Astrocyte (in vitro differentiated cells and primary cell): Measurements from ENCODE around the gene SLC17A3. TPM values are rescaled to one million over a fixed set of nuclear protein-coding genes. Genes with fewer than 3 reads are reported as not detected.

ENCODE experiments used
- DNase-seq: peaks from one replicate; pipeline ENCODE4 v3.0.0-alpha.2; 2010; ENCODE audit warnings: low read depth
- FAIRE-seq: peaks from 2 replicates; lab custom pipeline; 2011; peaks lifted over from hg19 to GRCh38; lab: Jason Lieb, UNC
- H2AFZ ChIP-seq: 2 replicates; pipeline ENCODE4 v1.6.0; 2012; ENCODE audit warnings: low read depth, low read length, inconsistent platforms
- H3K27ac ChIP-seq: 2 replicates; pipeline ENCODE4 v1.5.1; 2011; ENCODE audit warnings: low read depth, low read length, inconsistent platforms
- H3K27me3 ChIP-seq: 2 replicates; pipeline ENCODE4 v1.6.0; 2011; ENCODE audit warnings: low read length, inconsistent platforms; ENCODE audit not compliant: insufficient read depth
- H3K36me3 ChIP-seq: 2 replicates; pipeline ENCODE4 v1.5.1; 2011; ENCODE audit warnings: low read length, inconsistent platforms; ENCODE audit not compliant: insufficient read depth
- H3K4me1 ChIP-seq: 2 replicates; pipeline ENCODE4 v1.5.1; 2011; ENCODE audit warnings: low read length, inconsistent platforms; ENCODE audit not compliant: insufficient read depth
- H3K4me2 ChIP-seq: 2 replicates; pipeline ENCODE4 v1.6.0; 2012; ENCODE audit warnings: low read length, inconsistent platforms
- H3K4me3 ChIP-seq: 2 replicates; pipeline ENCODE4 v1.5.1; 2011; ENCODE audit warnings: low read depth, mild to moderate bottlenecking, low read length, inconsistent platforms; ENCODE audit not compliant: insufficient read depth
- H3K79me2 ChIP-seq: 2 replicates; pipeline ENCODE4 v1.6.0; 2012; ENCODE audit warnings: mild to moderate bottlenecking, low read length, inconsistent platforms; ENCODE audit not compliant: insufficient read depth
- H3K9ac ChIP-seq: 2 replicates; pipeline ENCODE4 v1.6.0; 2012; ENCODE audit warnings: mild to moderate bottlenecking, low read length, inconsistent platforms
- H3K9me3 ChIP-seq: 2 replicates; pipeline ENCODE4 v1.5.1; 2012; ENCODE audit warnings: low read depth, mild to moderate bottlenecking, low read length, inconsistent platforms; ENCODE audit not compliant: insufficient read depth
- H4K20me1 ChIP-seq: 2 replicates; pipeline ENCODE4 v1.6.0; 2012; ENCODE audit warnings: low read length, inconsistent platforms; ENCODE audit not compliant: insufficient read depth
- H3K27ac Mint-ChIP-seq: one replicate; pipeline ENCODE4 v1.8.0; 2021; ENCODE audit warnings: mild to moderate bottlenecking, mixed read lengths; ENCODE audit not compliant: unreplicated experiment
- H3K27me3 Mint-ChIP-seq: one replicate; pipeline ENCODE4 v1.8.0; 2021; ENCODE audit warnings: low read depth, mixed read lengths; ENCODE audit not compliant: unreplicated experiment
- H3K36me3 Mint-ChIP-seq: one replicate; pipeline ENCODE4 v1.8.0; 2021; ENCODE audit warnings: low read depth, mixed read lengths; ENCODE audit not compliant: unreplicated experiment
- H3K4me1 Mint-ChIP-seq: one replicate; pipeline ENCODE4 v1.8.0; 2021; ENCODE audit warnings: low read depth, mixed read lengths; ENCODE audit not compliant: unreplicated experiment
- H3K4me3 Mint-ChIP-seq: one replicate; pipeline ENCODE4 v1.8.0; 2021; ENCODE audit warnings: mild to moderate bottlenecking, moderate library complexity, mixed read lengths; ENCODE audit not compliant: unreplicated experiment
- H3K9me3 Mint-ChIP-seq: one replicate; pipeline ENCODE4 v1.8.0; 2021; ENCODE audit warnings: mild to moderate bottlenecking, mixed read lengths; ENCODE audit not compliant: unreplicated experiment
- EZH2 ChIP-seq: IDR thresholded peaks from 2 replicates; pipeline ENCODE4 v1.6.1; 2012; ENCODE audit warnings: mild to moderate bottlenecking, low read length, inconsistent platforms; ENCODE audit not compliant: insufficient read depth
- total RNA-seq: library from RNA; stranded (reverse); gene quantifications from 2 replicates; pipeline ENCODE4 v1.2.1, GENCODE V29; 2021
- TF ChIP-seq, protein P1 (sequence below): IDR thresholded peaks from 2 replicates; pipeline ENCODE4 v1.5.1; 2011; ENCODE audit warnings: low read depth, mild to moderate bottlenecking, inconsistent platforms, low read length, moderate library complexity; ENCODE audit not compliant: insufficient read depth

Gene SLC17A3
- total RNA-seq, 1 donor from 2014 or later = not detected

DNA sequence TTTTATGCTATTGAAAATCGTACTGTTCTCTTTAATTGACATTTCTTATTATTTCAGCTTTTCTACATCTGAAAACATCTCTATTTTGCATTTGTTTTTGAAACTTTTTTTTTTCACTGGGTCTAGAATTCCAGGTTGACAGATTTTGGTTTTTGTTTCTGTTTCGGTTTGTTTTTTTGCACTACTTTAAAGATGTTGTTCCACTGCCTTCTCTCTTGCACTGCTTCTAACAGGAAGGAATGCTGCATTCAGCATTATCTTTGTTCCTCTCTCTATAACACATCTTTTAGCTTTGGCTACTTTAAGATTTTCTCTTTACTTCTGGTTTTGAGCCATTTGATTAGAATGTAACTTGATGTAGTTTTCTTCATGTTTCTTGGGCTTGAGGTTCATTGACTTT is 22.1 kb downstream of the SLC17A3 start:
- Histone ChIP-seq H3K4me1 (no peaks in the 10 kb centered on the region), H3K9me3 (no peaks in the 10 kb centered on the region), H3K9ac (no peak overlapping the region), H4K20me1 (no peaks in the 10 kb centered on the region), H3K36me3 (no peaks in the 10 kb centered on the region), H3K27ac (no peak overlapping the region), H3K4me2 (no peak overlapping the region), H3K79me2 (no peaks in the 10 kb centered on the region), H2AFZ (no peak overlapping the region), H3K4me3 (no peak overlapping the region), H3K27me3 (no peaks in the 10 kb centered on the region)
- Mint-ChIP-seq H3K9me3 (no peaks in the 10 kb centered on the region), H3K36me3 (no peaks in the 10 kb centered on the region), H3K27me3 (peaks cover 2% of the 10 kb centered on the region), H3K4me1 (no peaks in the 10 kb centered on the region), H3K27ac (no peak overlapping the region), H3K4me3 (no peak overlapping the region)
- FAIRE-seq (no peak), DNase-seq (no peak)
- TF ChIP-seq, protein P1, sequence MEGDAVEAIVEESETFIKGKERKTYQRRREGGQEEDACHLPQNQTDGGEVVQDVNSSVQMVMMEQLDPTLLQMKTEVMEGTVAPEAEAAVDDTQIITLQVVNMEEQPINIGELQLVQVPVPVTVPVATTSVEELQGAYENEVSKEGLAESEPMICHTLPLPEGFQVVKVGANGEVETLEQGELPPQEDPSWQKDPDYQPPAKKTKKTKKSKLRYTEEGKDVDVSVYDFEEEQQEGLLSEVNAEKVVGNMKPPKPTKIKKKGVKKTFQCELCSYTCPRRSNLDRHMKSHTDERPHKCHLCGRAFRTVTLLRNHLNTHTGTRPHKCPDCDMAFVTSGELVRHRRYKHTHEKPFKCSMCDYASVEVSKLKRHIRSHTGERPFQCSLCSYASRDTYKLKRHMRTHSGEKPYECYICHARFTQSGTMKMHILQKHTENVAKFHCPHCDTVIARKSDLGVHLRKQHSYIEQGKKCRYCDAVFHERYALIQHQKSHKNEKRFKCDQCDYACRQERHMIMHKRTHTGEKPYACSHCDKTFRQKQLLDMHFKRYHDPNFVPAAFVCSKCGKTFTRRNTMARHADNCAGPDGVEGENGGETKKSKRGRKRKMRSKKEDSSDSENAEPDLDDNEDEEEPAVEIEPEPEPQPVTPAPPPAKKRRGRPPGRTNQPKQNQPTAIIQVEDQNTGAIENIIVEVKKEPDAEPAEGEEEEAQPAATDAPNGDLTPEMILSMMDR = no peak
- no peak for TF ChIP-seq EZH2

DNA sequence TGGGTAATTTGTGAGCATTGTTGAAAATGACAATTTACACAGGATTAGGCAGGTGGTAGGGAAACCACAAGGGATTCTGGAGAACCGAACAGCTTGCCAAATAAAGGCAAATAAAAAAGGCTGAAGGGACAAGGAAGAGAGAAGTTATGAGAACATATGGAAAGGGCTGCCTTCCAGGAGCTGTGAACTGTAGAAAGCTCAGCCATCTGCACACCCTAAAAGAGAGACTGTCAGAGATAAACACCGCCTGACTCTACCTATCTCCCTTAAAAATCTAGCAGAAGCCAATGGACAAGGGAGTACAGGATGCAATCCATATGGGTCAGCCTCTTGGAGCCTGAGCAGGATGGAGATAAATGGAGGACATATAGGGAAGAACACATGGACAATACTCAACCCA is 29.5 kb downstream of the SLC17A3 start:
- Histone ChIP-seq H3K4me3 (no peak overlapping the region), H2AFZ (no peak overlapping the region), H3K9me3 (no peaks in the 10 kb centered on the region), H3K36me3 (no peaks in the 10 kb centered on the region), H3K4me1 (no peaks in the 10 kb centered on the region), H3K27ac (no peak overlapping the region), H3K27me3 (no peaks in the 10 kb centered on the region), H3K4me2 (no peak overlapping the region), H3K9ac (no peak overlapping the region), H4K20me1 (no peaks in the 10 kb centered on the region), H3K79me2 (no peaks in the 10 kb centered on the region)
- no peaks in the 10 kb centered on the region for H3K36me3 Mint-ChIP-seq
- no peaks in the 10 kb centered on the region for H3K27me3 Mint-ChIP-seq
- FAIRE-seq (no peak), DNase-seq (no peak)
- no peak overlapping the region for H3K4me3 Mint-ChIP-seq
- TF ChIP-seq EZH2 = no peak
- TF ChIP-seq, protein P1 = no peak
- no peaks in the 10 kb centered on the region for H3K4me1 Mint-ChIP-seq
- no peak overlapping the region for H3K27ac Mint-ChIP-seq
- H3K9me3 Mint-ChIP-seq = no peaks in the 10 kb centered on the region

DNA sequence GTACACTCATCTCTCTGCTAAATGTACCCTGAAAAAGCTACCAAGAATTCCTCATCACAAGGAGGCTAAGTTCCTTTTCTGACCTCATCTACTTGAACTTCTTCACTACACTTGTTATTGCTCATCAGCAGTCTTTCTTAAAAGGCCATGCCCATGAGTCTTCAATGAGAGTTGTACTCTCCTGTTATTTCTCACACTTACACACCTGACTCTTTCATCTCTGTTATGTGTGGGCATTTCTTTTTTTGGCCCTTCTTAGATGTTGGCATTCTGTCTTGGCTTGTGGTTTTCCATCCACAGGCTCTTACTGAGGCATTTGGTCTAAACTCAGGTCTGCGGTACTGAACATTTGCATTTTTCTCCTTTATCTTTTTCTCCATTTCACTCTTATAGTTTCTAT is 31.5 kb downstream of the SLC17A3 start:
- Histone ChIP-seq H3K9me3 (no peaks in the 10 kb centered on the region), H4K20me1 (no peaks in the 10 kb centered on the region), H3K27ac (no peak overlapping the region), H3K4me2 (no peak overlapping the region), H3K4me3 (no peak overlapping the region), H3K4me1 (no peaks in the 10 kb centered on the region), H3K36me3 (no peaks in the 10 kb centered on the region), H3K27me3 (no peaks in the 10 kb centered on the region), H3K9ac (no peak overlapping the region), H3K79me2 (no peaks in the 10 kb centered on the region), H2AFZ (no peak overlapping the region)
- FAIRE-seq (no peak), DNase-seq (no peak)
- H3K36me3 Mint-ChIP-seq = no peaks in the 10 kb centered on the region
- H3K27me3 Mint-ChIP-seq = no peaks in the 10 kb centered on the region
- no peaks in the 10 kb centered on the region for H3K9me3 Mint-ChIP-seq
- TF ChIP-seq EZH2 = no peak
- TF ChIP-seq, protein P1 = no peak
- H3K27ac Mint-ChIP-seq = no peak overlapping the region
- no peaks in the 10 kb centered on the region for H3K4me1 Mint-ChIP-seq
- no peak overlapping the region for H3K4me3 Mint-ChIP-seq
